Fibroblast of lung (primary cell): Measurements from ENCODE around the gene SNRPA. TPM values are rescaled to one million over a fixed set of nuclear protein-coding genes. Genes with fewer than 3 reads are reported as not detected.

Source experiments
- DNase-seq, 2 donors: peaks; one replicate each; pipeline versions ENCODE4 v3.0.0 to v3.0.0-alpha.2; 2010; ENCODE audit warnings: low read depth in 2 of 2
- H2AFZ ChIP-seq: 2 replicates; pipeline ENCODE4 v1.5.1; 2012; ENCODE audit warnings: low read length, control low read depth, inconsistent platforms
- H3K27ac ChIP-seq: 2 replicates; pipeline ENCODE4 v1.5.1; 2011; ENCODE audit warnings: low read length, control low read depth; ENCODE audit not compliant: insufficient read depth
- H3K27me3 ChIP-seq: 2 replicates; pipeline ENCODE4 v1.5.1; 2011; ENCODE audit warnings: mild to moderate bottlenecking, low read length; ENCODE audit not compliant: control insufficient read depth, insufficient read depth
- H3K36me3 ChIP-seq: 2 replicates; pipeline ENCODE4 v1.5.1; 2011; ENCODE audit warnings: low read length; ENCODE audit not compliant: control insufficient read depth, insufficient read depth
- H3K4me1 ChIP-seq: 2 replicates; pipeline ENCODE4 v1.5.1; 2011; ENCODE audit warnings: low read length; ENCODE audit not compliant: control insufficient read depth, insufficient read depth; ENCODE audit errors: extremely low read depth
- H3K4me2 ChIP-seq: 2 replicates; pipeline ENCODE4 v1.5.1; 2011; ENCODE audit warnings: low read length, control low read depth; ENCODE audit not compliant: insufficient read depth; ENCODE audit errors: extremely low read depth
- H3K4me3 ChIP-seq, 4 experiments: fragments of 200-600 bp in 1 of 4; sonication (generic) in 1 of 4; replicated peaks in 1 of 4; 2 replicates each; pipeline ENCODE4 v1.5.1; 2011 to 2016; ENCODE audit warnings: low read length in 4 of 4, low read depth in 3 of 4, mild to moderate bottlenecking in 3 of 4, control low read depth in 2 of 4, inconsistent platforms in 1 of 4, mixed read lengths in 1 of 4; ENCODE audit not compliant: insufficient read depth in 1 of 4; ENCODE audit errors: control extremely low read depth in 1 of 4
- H3K79me2 ChIP-seq: 2 replicates; pipeline ENCODE4 v1.5.1; 2012; ENCODE audit warnings: mild to moderate bottlenecking, low read length, inconsistent platforms; ENCODE audit not compliant: control insufficient read depth, insufficient read depth
- H3K9ac ChIP-seq: 2 replicates; pipeline ENCODE4 v1.5.1; 2011; ENCODE audit warnings: mild to moderate bottlenecking, low read length, control low read depth; ENCODE audit not compliant: insufficient read depth
- H3K9me3 ChIP-seq: 2 replicates; pipeline ENCODE4 v1.5.1; 2012; ENCODE audit warnings: low read depth, low read length; ENCODE audit not compliant: control insufficient read depth, insufficient read depth
- H4K20me1 ChIP-seq: 2 replicates; pipeline ENCODE4 v1.5.1; 2011; ENCODE audit warnings: low read length; ENCODE audit not compliant: control insufficient read depth, insufficient read depth; ENCODE audit errors: extremely low read depth
- CTCF ChIP-seq, 2 donors: IDR thresholded peaks in 1 of 2; conservative IDR thresholded peaks in 1 of 2; 1 replicate in 1 of 2; 2 replicates in 1 of 2; pipeline ENCODE4 v1.5.1; 2011 to 2012; ENCODE audit warnings: low read length in 2 of 2, control low read depth in 1 of 2, inconsistent platforms in 1 of 2, low read depth in 1 of 2, mild to moderate bottlenecking in 1 of 2
- EZH2 ChIP-seq: IDR thresholded peaks from 2 replicates; pipeline ENCODE4 v1.5.1; 2012; ENCODE audit warnings: low read length, control low read depth, mild to moderate bottlenecking; ENCODE audit errors: missing control alignments
- polyA plus RNA-seq, 2 donors: library from polyadenylated mRNA; depleted of rRNA in 1 of 2; stranded (reverse) in 1 of 2; unstranded in 1 of 2; fragments of >200 nt; gene quantifications; 2 replicates each; pipeline ENCODE4 v1.2.1, GENCODE V29; 2011 to 2012; ENCODE audit warnings: missing spikeins in 1 of 2
- total RNA-seq: library from RNA; depleted of rRNA; stranded (reverse); fragments of >200 nt; gene quantifications from 2 replicates; pipeline ENCODE4 v1.2.1, GENCODE V29; 2014

SNRPA gene
- total and polyA plus RNA-seq, 2 donors (not counting 1 experiment from before 2014, with no cell fraction given): 41.9 to 74.4 TPM

GRCh38 chr19:40813182-40813581 is 62.2 kb downstream of the SNRPA start:
- Histone ChIP-seq H3K4me3 (no peak overlapping the region), H3K27me3 (no peaks in the 10 kb centered on the region), H4K20me1 (no peaks in the 10 kb centered on the region), H2AFZ (no peak overlapping the region), H3K27ac (no peak overlapping the region), H3K9me3 (no peaks in the 10 kb centered on the region), H3K4me2 (no peak overlapping the region), H3K36me3 (peaks cover 11% of the 10 kb centered on the region), H3K4me1 (peaks cover 6% of the 10 kb centered on the region), H3K9ac (no peak overlapping the region), H3K79me2 (peaks cover 9% of the 10 kb centered on the region)
- TF ChIP-seq CTCF (conservative IDR thresholded peaks at IDR 0.05 in 1 of 2, IDR thresholded peaks at IDR 0.05 in 1 of 2; ENCODE audit: low read depth in 1 of 2, low read length in 2 of 2) (no peak), EZH2 (no peak)
- no peak for DNase-seq

Other genes starting within 250 kb of the SNRPA start
- gene SHKBP1, start 174.3 kb upstream of the SNRPA start, total RNA-seq: 22.3 and 43.4 TPM in 2 replicates
- gene SHKBP1, start 174.3 kb upstream of the SNRPA start, polyA plus RNA-seq: 35.6 and 43.2 TPM in 2 replicates
- gene LTBP4, start 149.8 kb upstream of the SNRPA start, total RNA-seq: 46.4 and 60.9 TPM in 2 replicates
- 29.6 and 31.7 TPM in 2 replicates for gene LTBP4, start 149.8 kb upstream of the SNRPA start, polyA plus RNA-seq
- 30.6 and 33.4 TPM in 2 replicates for gene NUMBL, start 60.6 kb upstream of the SNRPA start, total RNA-seq
- 26.2 and 28.2 TPM in 2 replicates for gene NUMBL, start 60.6 kb upstream of the SNRPA start, polyA plus RNA-seq
- 28.0 and 43.4 TPM in 2 replicates for gene COQ8B, start 34.3 kb upstream of the SNRPA start, total RNA-seq
- 13.7 and 16.7 TPM in 2 replicates for gene COQ8B, start 34.3 kb upstream of the SNRPA start, polyA plus RNA-seq
- 19.5 and 23.1 TPM in 2 replicates for gene ITPKC, start 34.1 kb upstream of the SNRPA start, total RNA-seq
- gene ITPKC, start 34.1 kb upstream of the SNRPA start, polyA plus RNA-seq: 6.5 TPM in 2 replicates
- gene ACTMAP, start 726 bp upstream of the SNRPA start, total RNA-seq: 0.51 and 1.8 TPM in 2 replicates
- gene ACTMAP, start 726 bp upstream of the SNRPA start, polyA plus RNA-seq: 2.2 and 2.5 TPM in 2 replicates
- 0.26 TPM in 1 of 2 replicates, not detected in the other for gene MIA, start 24.3 kb downstream of the SNRPA start, total RNA-seq
- 0.99 TPM in 1 of 2 replicates, not detected in the other for gene MIA, start 24.3 kb downstream of the SNRPA start, polyA plus RNA-seq
- 4.4 and 10.6 TPM in 2 replicates for gene RAB4B, start 27.0 kb downstream of the SNRPA start, total RNA-seq
- gene RAB4B, start 27.0 kb downstream of the SNRPA start, polyA plus RNA-seq: 11.8 and 12.8 TPM in 2 replicates
- 83.2 and 106 TPM in 2 replicates for gene EGLN2, start 48.0 kb downstream of the SNRPA start, total RNA-seq
- 27.3 and 33.9 TPM in 2 replicates for gene EGLN2, start 48.0 kb downstream of the SNRPA start, polyA plus RNA-seq
- not detected in 2 replicates for gene CYP2A6, start 99.2 kb downstream of the SNRPA start, total RNA-seq
- not detected in 2 replicates for gene CYP2A6, start 99.2 kb downstream of the SNRPA start, polyA plus RNA-seq
- gene CYP2A7, start 131.0 kb downstream of the SNRPA start, total RNA-seq: not detected in 2 replicates
- not detected in 2 replicates for gene CYP2A7, start 131.0 kb downstream of the SNRPA start, polyA plus RNA-seq
- not detected in 2 replicates for gene CYP2B6, start 240.1 kb downstream of the SNRPA start, total RNA-seq
- not detected in 2 replicates for gene CYP2B6, start 240.1 kb downstream of the SNRPA start, polyA plus RNA-seq